Lower leg skin (tissue), 3 donors: ENCODE results near the gene ZNF333.

Source experiments
- CTCF ChIP-seq, 3 donors: fragments of 450-650 bp; IDR thresholded peaks; one replicate each; pipeline ENCODE4 v1.5.1; 2016; ENCODE audit warnings: antibody characterized with exemption in 3 of 3, mild to moderate bottlenecking in 3 of 3, moderate library complexity in 2 of 3
- POLR2A ChIP-seq, 2 donors: fragments of 450-650 bp; IDR thresholded peaks; one replicate each; pipeline ENCODE4 v1.6.1; 2016 to 2017; ENCODE audit warnings: antibody characterized with exemption in 2 of 2, mild to moderate bottlenecking in 1 of 2, moderate library complexity in 1 of 2

GRCh38 chr19:14674764-14675163 is 15.1 kb upstream of the ZNF333 start, which contains the start of gene ADGRE3:
- no peak for TF ChIP-seq POLR2A (IDR thresholded peaks at IDR 0.05)
- no peak for TF ChIP-seq CTCF (IDR thresholded peaks at IDR 0.05)
